BJ (cell line): Measurements from ENCODE around the gene QSOX1. TPM values are rescaled to one million over a fixed set of nuclear protein-coding genes. Genes with fewer than 3 reads are reported as not detected.

Experiments
- CTCF ChIA-PET: fragments of 350-600 bp; formaldehyde crosslinking; extraction: SDS; loops from one replicate; lab custom pipeline; 2021; ENCODE audit warnings: antibody characterized with exemption, inconsistent platforms; lab: Yijun Ruan, JAX
- POLR2A ChIA-PET: fragments of 300-600 bp; sonication (Branson Sonifier 250); formaldehyde crosslinking; extraction: SDS; loops from one replicate; lab custom pipeline; 2021; ENCODE audit warnings: antibody characterized with exemption; lab: Charles Lee
- DNase-seq: peaks from one replicate; pipeline ENCODE4 v3.0.0-alpha.2; 2011; ENCODE audit warnings: low read depth
- H3K27me3 ChIP-seq: 2 replicates; pipeline ENCODE4 v1.6.0; 2011; ENCODE audit warnings: low read length; ENCODE audit not compliant: control insufficient read depth, insufficient read depth
- H3K36me3 ChIP-seq: 2 replicates; pipeline ENCODE4 v1.5.1; 2011; ENCODE audit warnings: low read length; ENCODE audit not compliant: control insufficient read depth, insufficient read depth
- H3K4me3 ChIP-seq: 2 replicates; pipeline ENCODE4 v1.5.1; 2011; ENCODE audit warnings: low read depth, mild to moderate bottlenecking, control low read depth, low read length
- CTCF ChIP-seq: IDR thresholded peaks from 2 replicates; pipeline ENCODE4 v1.5.1; 2011; ENCODE audit warnings: low read depth, mild to moderate bottlenecking, control low read depth, inconsistent platforms, low read length, moderate library complexity; ENCODE audit not compliant: insufficient read depth
- polyA plus RNA-seq: library from polyadenylated mRNA; depleted of rRNA; stranded (reverse); fragments of >200 nt; gene quantifications from 2 replicates; pipeline ENCODE4 v1.2.3, GENCODE V29; 2011

QSOX1 gene
- polyA plus RNA-seq, 1 experiment, result 503 TPM

- CTCF ChIA-PET, result interaction anchor here (0.6 kb wide), 1 partner anchor 318 kb away, joined by 3 read pairs; no protein-coding TSS in a partner anchor
Observed at GRCh38 chr1:180145446-180145845, 9.2 kb upstream of the QSOX1 start.

DNA sequence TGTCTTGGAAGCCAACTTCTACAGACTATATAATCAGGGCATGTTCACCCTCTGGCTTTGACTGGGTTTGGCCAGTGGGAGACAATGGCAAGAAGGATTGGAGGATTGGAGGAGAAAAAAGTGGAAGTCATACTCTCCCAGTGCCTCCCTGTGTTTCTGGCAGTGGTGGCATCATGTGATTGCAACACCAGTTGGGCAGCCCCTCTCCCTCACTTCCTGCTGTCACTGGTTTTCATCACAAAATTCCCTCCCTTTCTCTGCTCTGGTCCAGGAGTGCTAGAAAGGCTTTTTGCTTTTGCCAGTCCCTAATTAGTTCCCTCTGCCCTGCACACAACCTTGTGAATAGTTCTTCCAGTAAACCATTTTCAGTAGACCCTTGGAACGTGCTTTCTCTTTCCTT is 3.7 kb upstream of the QSOX1 start:
- no peak overlapping the region for H3K4me3 ChIP-seq
- no peaks in the 10 kb centered on the region for H3K27me3 ChIP-seq
- ChIA-PET CTCF (interaction anchor here (0.7 kb wide), 1 partner anchor 626 kb away, joined by 3 read pairs; no protein-coding TSS in a partner anchor), POLR2A (no interaction called here)
- no peak for TF ChIP-seq CTCF
- DNase-seq, result no peak
- no peaks in the 10 kb centered on the region for H3K36me3 ChIP-seq

More at GRCh38 chr1:180145446-180145845, 9.2 kb upstream of the QSOX1 start:
- TF ChIP-seq CTCF, result no peak
- H3K36me3 ChIP-seq, result no peaks in the 10 kb centered on the region
- DNase-seq, result no peak
- H3K4me3 ChIP-seq, result no peak overlapping the region
- POLR2A ChIA-PET, result no interaction called here
- H3K27me3 ChIP-seq, result peaks cover 2% of the 10 kb centered on the region; the same call in 1 of the 2 replicates

DNA sequence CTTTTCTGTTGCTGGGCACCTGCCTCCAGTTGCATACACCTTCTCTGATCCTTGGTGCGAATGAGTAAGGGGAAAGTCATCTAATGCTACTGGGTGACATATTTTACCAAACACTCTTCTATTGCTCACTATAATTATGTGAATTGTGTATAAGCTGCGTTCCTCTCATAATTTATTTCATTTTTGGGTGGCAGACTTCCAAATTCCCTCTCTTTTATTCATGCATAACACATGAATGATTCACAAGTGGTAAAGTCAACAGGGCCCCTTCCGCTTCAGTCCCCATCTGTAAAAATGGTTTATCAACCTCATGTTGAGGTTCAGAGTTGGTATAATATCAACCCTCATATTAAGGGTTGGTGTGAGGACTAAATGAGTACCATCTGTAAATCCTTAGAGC is 3.2 kb upstream of the QSOX1 start:
- no peaks in the 10 kb centered on the region for H3K36me3 ChIP-seq
- ChIA-PET CTCF (interaction anchor here (0.7 kb wide), 1 partner anchor 627 kb away, joined by 3 read pairs; no protein-coding TSS in a partner anchor), POLR2A (no interaction called here)
- H3K4me3 ChIP-seq, result no peak overlapping the region
- DNase-seq, result peak; percentile 56
- H3K27me3 ChIP-seq, result no peaks in the 10 kb centered on the region
- TF ChIP-seq CTCF, result no peak

- ChIA-PET CTCF (no interaction called here), POLR2A (no interaction called here)
- no peaks in the 10 kb centered on the region for H3K27me3 ChIP-seq
- no peaks in the 10 kb centered on the region for H3K36me3 ChIP-seq
- DNase-seq, result no peak
- no peak for TF ChIP-seq CTCF
- H3K4me3 ChIP-seq, result no peak overlapping the region
Observed at GRCh38 chr1:180152588-180152987, 2.1 kb upstream of the QSOX1 start.

DNA sequence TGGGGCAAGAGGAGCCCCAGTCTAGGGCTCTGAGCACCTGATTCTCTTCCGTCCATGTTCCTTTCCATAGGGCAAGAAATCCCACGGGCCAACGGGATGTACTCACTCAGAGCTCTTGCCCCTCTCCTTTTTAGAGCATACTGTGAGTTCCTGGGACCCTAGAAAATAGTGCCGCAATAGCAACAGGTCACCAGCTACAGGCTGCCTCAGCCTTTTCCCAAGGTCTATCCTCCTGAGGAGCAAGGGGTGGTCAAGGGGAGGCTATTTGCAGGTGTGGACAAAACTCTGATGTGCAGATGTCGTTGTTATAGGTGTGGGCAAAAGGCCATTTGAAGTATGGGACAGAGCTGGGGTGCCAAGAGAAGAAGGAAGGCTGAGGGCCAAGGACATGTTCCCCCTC is 1.6 kb upstream of the QSOX1 start:
- TF ChIP-seq CTCF, result no peak
- no peaks in the 10 kb centered on the region for H3K36me3 ChIP-seq
- CTCF ChIA-PET, result interaction anchor here (0.6 kb wide), 1 partner anchor 82 kb away, joined by 3 read pairs; no protein-coding TSS in a partner anchor
- no peak overlapping the region for H3K4me3 ChIP-seq
- DNase-seq, result no peak
- H3K27me3 ChIP-seq, result no peaks in the 10 kb centered on the region
- POLR2A ChIA-PET, result no interaction called here
